ENCODE measurements around the gene JADE3.
A peak's percentile ranks its signal among the peaks of the same experiment; 100 is the strongest.
"Not testable (repeated sequence)": the region's sequence is repeated elsewhere in the genome, so short reads cannot be mapped to it uniquely, and the experiment has no call there.

Gene JADE3

GRCh38 chrX:46935295-46935694 lies 23.1 kb downstream of the JADE3 start:
- DNase-seq (ENCODE audit: low read depth in 2 of 2), result no peak

DNA sequence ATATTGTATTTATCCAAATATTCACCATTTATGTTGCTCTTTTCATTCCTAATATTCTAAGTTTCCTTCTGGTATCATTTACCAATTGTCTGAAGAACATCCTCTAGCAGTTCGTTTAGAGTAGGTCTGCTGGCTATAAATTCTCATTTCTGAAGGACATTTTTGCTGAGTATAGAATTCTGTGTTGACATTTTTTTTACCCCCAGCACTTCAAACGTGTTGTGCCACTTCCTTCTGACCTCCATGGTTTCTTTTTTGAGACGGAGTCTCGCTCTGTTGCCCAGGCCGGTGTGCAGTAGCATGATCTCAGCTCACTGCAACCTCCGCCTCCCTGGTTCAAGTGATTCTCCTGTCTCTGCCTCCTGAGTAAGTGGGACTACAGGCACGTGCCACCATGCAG lies 26.4 kb downstream of the JADE3 start:
- DNase-seq (ENCODE audit: low read depth in 2 of 2), result no peak

DNA sequence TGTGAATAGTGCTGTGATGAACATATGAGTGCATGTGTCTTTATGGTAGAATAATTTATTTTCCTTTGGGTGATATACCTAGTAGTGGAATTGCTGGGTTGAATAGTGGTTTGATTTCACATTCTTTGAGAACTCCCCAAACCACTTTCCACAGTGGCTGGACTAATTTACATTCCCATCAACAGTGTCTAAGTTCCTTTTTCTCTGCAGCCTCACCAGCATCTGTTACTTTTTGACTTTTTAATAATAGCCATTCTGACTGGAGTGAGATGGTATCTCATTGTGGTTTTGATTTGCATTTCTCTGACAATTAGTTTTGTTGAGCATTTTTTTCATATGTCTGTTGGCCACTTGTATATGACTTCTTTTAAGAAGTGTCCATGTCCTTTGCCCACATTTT lies 29.1 kb downstream of the JADE3 start:
- DNase-seq (ENCODE audit: low read depth in 2 of 2), result no peak

GRCh38 chrX:46953137-46953527 lies 40.9 kb downstream of the JADE3 start:
- DNase-seq (ENCODE audit: low read depth in 2 of 2), result no peak

DNA sequence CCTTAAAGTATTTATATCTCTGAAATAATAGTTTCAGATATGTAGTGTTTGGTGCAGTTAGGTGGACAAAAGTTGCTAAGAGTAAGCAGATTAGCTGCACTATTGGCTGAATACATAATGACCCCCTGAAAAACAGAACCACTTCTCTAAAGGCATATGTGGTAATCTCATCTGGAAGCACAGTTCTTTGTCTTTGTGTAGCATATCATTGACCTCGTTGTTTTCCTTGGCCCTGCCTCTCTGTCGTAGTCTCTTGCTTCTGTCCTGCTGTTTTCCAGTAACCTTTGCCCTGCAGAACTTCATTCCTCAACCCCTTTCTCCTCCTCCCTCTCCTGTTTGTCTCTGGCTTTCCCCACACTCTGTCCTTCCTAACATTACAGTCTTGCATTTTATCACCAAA lies 41.4 kb downstream of the JADE3 start:
- no peak for DNase-seq (ENCODE audit: low read depth in 2 of 2)

DNA sequence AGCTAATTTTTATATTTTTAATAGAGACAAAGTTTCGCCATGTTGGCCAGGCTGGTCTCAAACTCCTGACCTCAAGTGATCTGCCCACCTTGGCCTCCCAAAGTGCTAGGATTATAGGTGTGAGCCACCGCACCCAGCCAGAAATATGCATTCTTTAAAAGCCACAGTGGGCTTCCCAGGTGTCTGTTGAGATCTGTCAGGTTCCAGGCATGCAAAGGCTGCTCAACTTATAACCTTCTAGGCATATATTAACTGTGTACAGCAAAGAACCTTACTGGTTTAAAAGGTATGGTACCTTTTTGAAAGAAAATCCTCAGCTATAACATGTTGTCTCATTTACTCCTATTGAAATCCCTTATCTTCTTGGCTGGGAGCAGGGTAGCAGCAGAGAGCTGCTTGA lies 42.5 kb downstream of the JADE3 start:
- DNase-seq (ENCODE audit: low read depth in 2 of 2), result no peak

- DNase-seq (ENCODE audit: low read depth in 2 of 2), result not testable (repeated sequence)
These were observed 44.4 kb downstream of the JADE3 start for GRCh38 chrX:46956589-46956988.

- DNase-seq (ENCODE audit: low read depth in 2 of 2), result no peak
These were observed 45.1 kb downstream of the JADE3 start for GRCh38 chrX:46957297-46957696.

DNA sequence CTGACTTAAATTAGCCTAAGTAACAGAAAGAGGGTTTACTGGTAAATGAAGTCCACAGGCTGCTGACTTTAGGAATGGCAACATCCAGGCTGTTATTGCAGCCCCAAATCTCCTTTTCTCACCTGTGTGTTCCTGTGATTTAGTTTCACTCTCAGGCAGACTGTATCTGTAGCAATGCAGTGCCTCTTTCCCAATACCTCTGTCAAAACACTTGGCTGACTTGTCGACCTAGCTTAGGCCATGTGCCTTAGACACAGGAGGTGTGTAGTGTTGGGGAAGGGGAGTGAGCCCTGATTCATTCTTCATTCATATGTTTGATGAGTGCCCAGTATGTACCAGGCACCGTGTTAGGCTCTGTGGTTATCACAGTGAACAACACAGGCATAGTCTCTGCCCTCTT lies 46.9 kb downstream of the JADE3 start:
- no peak for DNase-seq (ENCODE audit: low read depth in 2 of 2)

DNA sequence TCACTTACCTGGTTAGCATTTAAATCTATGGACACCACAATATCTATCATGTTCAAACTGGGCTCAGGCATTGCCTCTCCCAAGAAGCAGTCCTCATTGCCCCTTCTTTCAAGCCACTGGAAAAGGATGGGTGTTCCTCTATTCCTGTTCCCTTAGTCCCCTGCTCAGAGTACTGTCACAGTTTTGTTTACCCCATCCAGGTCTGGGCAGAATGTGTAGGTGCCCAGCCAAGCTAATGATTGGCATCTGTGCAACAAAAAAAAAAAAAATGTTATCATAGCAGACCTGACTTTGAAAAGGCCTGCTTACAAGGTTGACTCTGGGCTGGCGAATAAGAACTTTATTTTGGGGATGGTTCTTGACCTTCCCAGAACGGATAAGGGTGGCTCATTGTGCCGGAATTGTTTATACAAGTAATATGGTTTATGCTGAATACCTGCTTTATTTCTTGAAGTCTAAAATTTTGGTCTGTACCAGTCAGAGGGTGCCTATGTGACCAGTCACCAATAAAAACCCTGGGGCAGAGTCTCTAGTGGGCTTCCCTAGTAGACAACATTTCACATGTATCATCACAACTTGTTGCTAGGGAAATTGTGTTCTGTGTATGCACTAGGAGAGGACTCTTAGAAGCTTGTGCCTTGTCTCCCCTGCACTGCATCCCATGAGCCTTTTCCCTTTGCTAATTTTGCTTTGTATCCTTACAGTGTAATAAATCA lies 47.9 kb downstream of the JADE3 start:
- no peak for DNase-seq (ENCODE audit: low read depth in 2 of 2)

- DNase-seq (ENCODE audit: low read depth in 2 of 2), result no peak
These were observed 48.9 kb downstream of the JADE3 start for GRCh38 chrX:46961097-46961496.

DNA sequence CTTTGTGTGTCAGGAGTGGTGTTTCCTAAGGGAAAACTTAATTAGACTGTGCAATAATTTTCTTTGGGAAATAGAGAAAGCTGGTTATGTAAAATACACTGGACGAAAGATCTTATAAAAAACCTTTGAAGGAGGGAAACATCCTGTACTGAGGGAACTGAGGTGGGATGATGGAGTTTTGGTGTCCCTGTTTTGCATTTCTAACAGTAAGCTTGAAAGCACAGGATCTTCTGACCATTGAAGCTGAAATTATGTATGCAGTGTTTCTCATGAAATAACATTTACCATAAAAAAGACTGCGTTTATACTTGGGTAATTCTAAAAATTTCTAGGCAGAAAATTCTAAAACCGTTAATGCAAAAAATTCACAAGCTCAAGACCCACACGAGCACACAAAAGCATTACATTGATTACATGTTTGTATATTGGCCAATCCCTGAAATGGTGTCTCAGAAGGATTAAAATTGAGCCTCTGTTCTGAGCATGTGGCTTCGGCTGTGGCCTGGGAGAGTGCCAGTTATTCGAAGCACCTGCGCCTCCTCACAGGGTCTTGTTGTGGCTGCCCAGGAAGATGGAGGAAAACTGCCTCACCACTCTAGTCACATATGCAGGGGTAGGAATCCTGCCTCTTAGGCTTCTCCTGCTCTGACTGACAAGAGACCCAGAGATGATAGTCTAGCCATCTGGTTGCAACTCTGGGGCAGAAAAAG lies 49.5 kb downstream of the JADE3 start:
- no peak for DNase-seq (ENCODE audit: low read depth in 2 of 2)

- DNase-seq (ENCODE audit: low read depth in 2 of 2), result no peak
These were observed 53.0 kb downstream of the JADE3 start for GRCh38 chrX:46965125-46965758.

DNA sequence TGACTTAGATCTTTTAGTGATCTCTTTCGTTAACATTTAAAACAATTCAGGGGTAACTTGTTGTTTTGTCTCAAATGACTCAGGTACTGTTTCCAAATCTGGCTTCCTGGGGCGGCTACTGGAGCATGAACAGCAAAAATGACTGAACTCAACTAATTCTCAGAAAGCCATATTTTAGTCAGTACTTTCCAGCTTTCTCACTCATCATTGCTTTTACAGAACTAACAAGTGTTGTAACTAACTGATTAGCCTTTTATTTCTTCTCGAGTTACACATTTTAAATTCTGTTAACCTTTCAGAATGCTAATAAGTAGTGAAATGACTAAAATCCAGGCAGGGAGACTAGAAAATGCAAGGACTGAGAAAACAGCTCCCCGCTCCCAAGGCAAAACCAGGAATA lies 55.3 kb downstream of the JADE3 start:
- DNase-seq (ENCODE audit: low read depth in 2 of 2), result no peak

DNA sequence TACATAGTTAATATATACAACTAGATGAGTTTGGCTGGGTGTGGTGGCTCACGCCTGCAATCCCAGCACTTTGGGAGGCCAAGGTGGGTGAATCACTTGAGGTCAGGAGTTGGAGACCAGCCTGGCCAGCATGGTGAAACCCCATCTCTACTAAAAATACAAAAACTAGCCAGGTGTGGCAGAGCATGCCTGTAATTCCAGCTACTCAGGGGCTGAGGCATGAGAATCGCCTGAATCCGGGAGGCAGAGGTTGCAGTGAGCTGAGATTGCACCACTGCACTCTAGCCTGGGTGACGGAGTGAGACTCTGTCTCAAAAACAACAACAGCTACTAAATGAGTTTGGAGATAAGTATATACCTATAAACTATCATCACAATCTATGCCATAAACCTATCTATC lies 64.8 kb downstream of the JADE3 start:
- DNase-seq (ENCODE audit: low read depth in 2 of 2), result not testable (repeated sequence)

GRCh38 chrX:46978341-46979291 lies 66.4 kb downstream of the JADE3 start:
- DNase-seq (ENCODE audit: low read depth in 2 of 2), result peak; percentile 63 to 76

GRCh38 chrX:46984705-46985104 lies 72.5 kb downstream of the JADE3 start:
- DNase-seq (ENCODE audit: low read depth in 2 of 2), result no peak

DNA sequence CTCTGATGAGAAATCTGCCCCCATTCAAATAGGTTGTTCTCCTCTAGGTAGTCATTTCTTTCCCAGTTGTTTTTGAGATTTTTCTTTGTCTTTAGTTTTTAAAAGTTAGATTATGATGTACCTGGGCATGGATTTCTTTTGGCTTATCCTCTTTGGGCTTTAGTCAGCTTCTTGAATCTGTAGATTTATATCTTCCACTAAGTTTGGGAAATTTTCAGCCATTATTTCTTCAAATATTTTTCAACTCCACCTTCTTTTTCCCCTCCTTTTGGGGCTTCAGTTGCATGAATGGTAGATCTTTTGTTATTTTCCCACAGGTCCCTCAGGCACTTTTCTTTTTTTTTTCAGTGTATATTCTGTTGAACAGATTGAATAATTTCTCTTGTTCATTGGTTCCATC lies 77.3 kb downstream of the JADE3 start:
- DNase-seq (ENCODE audit: low read depth in 2 of 2), result no peak

DNA sequence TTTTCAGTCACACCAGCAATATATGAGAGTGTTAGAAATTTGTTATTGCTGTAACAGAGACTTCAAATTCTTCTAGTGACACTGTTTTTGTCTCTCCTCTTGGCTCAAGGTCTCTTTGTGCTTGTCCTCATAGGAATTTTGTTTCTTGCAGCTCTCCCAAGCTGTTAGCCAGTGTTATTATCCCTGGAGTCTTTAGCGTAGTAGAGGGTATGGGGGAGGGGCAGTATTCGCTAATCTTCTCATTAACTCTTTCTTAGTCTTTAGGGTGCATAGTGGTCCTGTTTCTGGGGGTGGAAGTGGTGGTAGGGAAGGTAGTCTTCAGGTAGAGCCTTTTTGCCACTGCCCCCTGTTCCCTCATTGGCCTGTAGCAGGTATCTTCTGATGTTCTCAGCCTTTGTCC lies 79.4 kb downstream of the JADE3 start:
- no peak for DNase-seq (ENCODE audit: low read depth in 2 of 2)

GRCh38 chrX:46992070-46992469 lies 79.8 kb downstream of the JADE3 start:
- no peak for DNase-seq (ENCODE audit: low read depth in 2 of 2)

- no peak for DNase-seq (ENCODE audit: low read depth in 2 of 2)
These were observed 81.9 kb downstream of the JADE3 start for GRCh38 chrX:46994096-46994495.

DNA sequence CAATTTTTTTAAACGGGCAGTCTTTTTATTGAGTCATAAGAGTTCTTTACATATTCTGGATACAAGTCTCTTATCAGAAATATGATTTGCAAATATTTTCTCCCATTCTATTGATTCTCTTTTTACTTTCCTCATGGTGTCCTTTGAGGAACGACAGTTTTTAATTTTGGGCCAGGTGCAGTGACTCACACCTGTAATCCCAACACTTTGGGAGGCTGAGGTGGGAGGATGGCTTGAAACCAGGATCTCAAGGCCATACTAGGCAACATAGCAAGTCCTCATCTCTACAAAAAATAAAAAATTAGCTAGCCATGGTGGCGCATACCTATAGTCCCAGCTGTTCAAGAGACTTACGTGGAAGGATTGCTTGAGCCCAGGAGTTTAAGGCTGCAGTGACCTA lies 99.9 kb downstream of the JADE3 start:
- DNase-seq (ENCODE audit: low read depth in 2 of 2), result no peak

Data from stimulated activated CD8-positive, alpha-beta memory T cell treated with anti-CD3 and anti-CD28 coated beads, Interleukin-2, amount 100 ng/mL, for 48 hours (primary cell).